PC-3 (cell line): ENCODE results near the gene TIAM1. TPM values are rescaled to one million over a fixed set of nuclear protein-coding genes. Genes with fewer than 3 reads are reported as not detected.

Experiments used
- ATAC-seq: fragments of 200-7000 bp; cut with Tn5 transposase; 2 replicates; pipeline ENCODE4 v1.9.1; 2020; ENCODE audit warnings: mild to moderate bottlenecking, moderate library complexity
- BruUV-seq: library from RNA; stranded (reverse); fragments of 400-500 nt; replicated peaks from 2 replicates; lab custom pipeline; 2021; lab: Mats Ljungman, UMichigan
- CTCF ChIA-PET: fragments of 300-600 bp; sonication (Branson Sonifier 250); formaldehyde crosslinking; loops from one replicate; lab custom pipeline; 2022; ENCODE audit warnings: antibody characterized with exemption; lab: Charles Lee
- POLR2A ChIA-PET: fragments of 300-600 bp; sonication (Branson Sonifier 250); formaldehyde crosslinking; loops from one replicate; lab custom pipeline; 2022; ENCODE audit warnings: antibody characterized with exemption; ENCODE audit not compliant: unreplicated experiment; lab: Charles Lee
- DNase-seq: peaks from one replicate; pipeline ENCODE4 v3.0.0-alpha.2; 2015
- H2AFZ ChIP-seq: fragments of 300-600 bp; sonication (generic); 2 replicates; pipeline ENCODE4 v1.6.0; 2016; ENCODE audit warnings: antibody characterized with exemption, low read length
- H3F3A ChIP-seq: fragments of 300-600 bp; sonication (generic); one replicate; pipeline ENCODE4 v1.6.0; 2017; ENCODE audit warnings: antibody characterized with exemption, low read length, control low read depth, mild to moderate bottlenecking; ENCODE audit not compliant: unreplicated experiment
- H3K27ac ChIP-seq: fragments of 300-600 bp; sonication (generic); 2 replicates; pipeline ENCODE4 v1.5.1; 2016; ENCODE audit warnings: mild to moderate bottlenecking, low read length
- H3K27me3 ChIP-seq: fragments of 300-600 bp; sonication (generic); 2 replicates; pipeline ENCODE4 v1.6.1; 2016; ENCODE audit warnings: low read length, mixed read lengths
- H3K36me3 ChIP-seq: fragments of 300-600 bp; sonication (generic); 2 replicates; pipeline ENCODE4 v1.6.1; 2016; ENCODE audit warnings: low read depth, mixed run types, low read length, mixed read lengths
- H3K4me1 ChIP-seq: fragments of 300-600 bp; sonication (generic); 2 replicates; pipeline ENCODE4 v1.5.1; 2016; ENCODE audit warnings: low read length; ENCODE audit not compliant: insufficient read depth
- H3K4me2 ChIP-seq: fragments of 300-600 bp; sonication (generic); 2 replicates; pipeline ENCODE4 v1.6.0; 2016; ENCODE audit warnings: low read length
- H3K4me3 ChIP-seq: fragments of 300-600 bp; sonication (generic); 2 replicates; pipeline ENCODE4 v1.5.1; 2016; ENCODE audit warnings: mild to moderate bottlenecking, low read length, mixed read lengths
- H3K79me2 ChIP-seq: fragments of 300-600 bp; sonication (generic); 2 replicates; pipeline ENCODE4 v1.6.1; 2017; ENCODE audit warnings: low read length, mixed read lengths
- H3K9ac ChIP-seq: fragments of 300-600 bp; sonication (generic); 2 replicates; pipeline ENCODE4 v1.6.0; 2016; ENCODE audit warnings: mild to moderate bottlenecking, low read length
- H3K9me2 ChIP-seq: fragments of 300-600 bp; sonication (generic); replicated peaks from 2 replicates; pipeline ENCODE4 v1.6.1; 2016; ENCODE audit warnings: mixed run types, low read length, mixed read lengths
- H3K9me3 ChIP-seq: fragments of 300-600 bp; sonication (generic); 2 replicates; pipeline ENCODE4 v1.6.1; 2016; ENCODE audit warnings: low read length, mixed read lengths
- H4K20me1 ChIP-seq: fragments of 300-600 bp; sonication (generic); 2 replicates; pipeline ENCODE4 v1.6.1; 2016; ENCODE audit warnings: low read length, mixed read lengths
- EZH2 ChIP-seq: fragments of 300-600 bp; sonication (generic); IDR thresholded peaks from one replicate; pipeline ENCODE4 v1.6.1; 2017; ENCODE audit warnings: antibody characterized with exemption, mild to moderate bottlenecking, low read length; ENCODE audit not compliant: unreplicated experiment
- EZH2phosphoT487 ChIP-seq: fragments of 300-600 bp; sonication (generic); IDR thresholded peaks from 2 replicates; pipeline ENCODE4 v1.6.1; 2018; ENCODE audit warnings: mild to moderate bottlenecking, antibody characterized with exemption, low read length, borderline replicate concordance
- intact Hi-C: fragments of 100-400 bp; cut with micrococcal nuclease; formaldehyde crosslinking; loops from 2 replicates; pipeline ENCODE4 v1.9.0; 2023
- total RNA-seq: library from RNA; depleted of rRNA; stranded (reverse); fragments of >200 nt; gene quantifications from 2 replicates; pipeline ENCODE4 v1.2.3, GENCODE V29; 2014
- TF ChIP-seq, protein P1 (sequence below): fragments of 300-600 bp; sonication (generic); conservative IDR thresholded peaks from 2 replicates; pipeline ENCODE4 v1.5.1; 2017; ENCODE audit warnings: antibody characterized with exemption, low read depth, mild to moderate bottlenecking, low read length

Gene TIAM1
- total RNA-seq, 1 experiment from 2014 or later = 19.1 TPM

DNA sequence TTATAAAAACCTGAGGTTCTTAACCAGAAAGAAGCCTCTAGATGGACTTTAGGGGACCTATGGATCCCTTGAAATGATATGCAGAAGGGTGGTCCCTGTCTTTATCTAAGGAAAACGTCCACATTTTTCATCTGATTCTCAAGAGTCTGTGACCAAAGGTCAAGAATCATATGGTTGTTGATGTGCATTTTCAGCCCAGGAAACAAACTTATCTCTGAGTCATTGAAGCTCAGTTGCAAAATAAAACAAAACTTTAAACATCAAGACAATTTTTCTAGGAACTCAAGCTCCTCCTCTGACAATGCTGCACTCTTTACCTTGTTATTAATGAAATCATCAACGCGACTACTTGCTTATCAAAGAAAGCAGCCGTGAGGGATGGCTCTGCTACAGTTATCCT lies 83.3 kb downstream of the TIAM1 start:
- Histone ChIP-seq H3K9me2 (no peaks in the 10 kb centered on the region), H3K4me3 (no peak overlapping the region), H3K27ac (no peak overlapping the region), H3K79me2 (no peaks in the 10 kb centered on the region), H3K4me1 (no peaks in the 10 kb centered on the region; the same call in none of the 2 replicates), H3F3A (no peaks in the 10 kb centered on the region), H3K36me3 (no peaks in the 10 kb centered on the region), H3K9me3 (no peaks in the 10 kb centered on the region), H2AFZ (no peak overlapping the region), H3K9ac (no peak overlapping the region), H3K27me3 (no peaks in the 10 kb centered on the region), H3K4me2 (no peak overlapping the region), H4K20me1 (no peaks in the 10 kb centered on the region)
- no peak for ATAC-seq
- no peak for DNase-seq
- POLR2A ChIA-PET = interaction anchor here (0.6 kb wide), 1 partner anchor 24 kb away, joined by 3 read pairs; no protein-coding TSS in a partner anchor
- intact Hi-C loops = no loop called here
- CTCF ChIA-PET = interaction anchor here (0.7 kb wide), 1 partner anchor 40 kb away, joined by 3 read pairs; no protein-coding TSS in a partner anchor
- no TSS peak for BruUV-seq
- TF ChIP-seq EZH2 = no peak
- TF ChIP-seq EZH2phosphoT487 = no peak
- TF ChIP-seq, protein P1, sequence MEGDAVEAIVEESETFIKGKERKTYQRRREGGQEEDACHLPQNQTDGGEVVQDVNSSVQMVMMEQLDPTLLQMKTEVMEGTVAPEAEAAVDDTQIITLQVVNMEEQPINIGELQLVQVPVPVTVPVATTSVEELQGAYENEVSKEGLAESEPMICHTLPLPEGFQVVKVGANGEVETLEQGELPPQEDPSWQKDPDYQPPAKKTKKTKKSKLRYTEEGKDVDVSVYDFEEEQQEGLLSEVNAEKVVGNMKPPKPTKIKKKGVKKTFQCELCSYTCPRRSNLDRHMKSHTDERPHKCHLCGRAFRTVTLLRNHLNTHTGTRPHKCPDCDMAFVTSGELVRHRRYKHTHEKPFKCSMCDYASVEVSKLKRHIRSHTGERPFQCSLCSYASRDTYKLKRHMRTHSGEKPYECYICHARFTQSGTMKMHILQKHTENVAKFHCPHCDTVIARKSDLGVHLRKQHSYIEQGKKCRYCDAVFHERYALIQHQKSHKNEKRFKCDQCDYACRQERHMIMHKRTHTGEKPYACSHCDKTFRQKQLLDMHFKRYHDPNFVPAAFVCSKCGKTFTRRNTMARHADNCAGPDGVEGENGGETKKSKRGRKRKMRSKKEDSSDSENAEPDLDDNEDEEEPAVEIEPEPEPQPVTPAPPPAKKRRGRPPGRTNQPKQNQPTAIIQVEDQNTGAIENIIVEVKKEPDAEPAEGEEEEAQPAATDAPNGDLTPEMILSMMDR = no peak

DNA sequence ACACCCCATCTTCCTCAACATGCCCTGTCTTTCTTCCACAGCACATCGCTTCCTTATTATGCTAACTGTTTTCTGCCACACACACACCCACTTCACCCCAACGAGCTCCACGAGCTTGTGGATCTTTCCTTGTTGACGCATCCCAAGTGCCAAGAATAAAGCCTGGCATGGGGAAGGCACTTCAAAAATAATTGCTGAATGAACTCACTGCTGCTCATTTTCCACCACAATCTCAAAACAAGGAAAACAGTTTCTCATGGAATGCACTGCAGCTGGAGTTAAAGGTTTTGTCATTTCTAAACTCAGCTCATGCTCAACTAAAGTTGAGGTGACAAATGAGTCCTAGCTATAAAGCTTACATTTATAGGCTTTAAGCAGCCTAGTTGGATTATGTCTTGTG lies 86.0 kb downstream of the TIAM1 start:
- no TSS peak for BruUV-seq
- CTCF ChIA-PET = no interaction called here
- POLR2A ChIA-PET = interaction anchor here (0.5 kb wide), 1 partner anchor 1828 kb away, joined by 4 read pairs; no protein-coding TSS in a partner anchor
- Histone ChIP-seq H3K4me3 (no peak overlapping the region), H3K4me2 (no peak overlapping the region), H3K4me1 (no peaks in the 10 kb centered on the region; the same call in none of the 2 replicates), H3K27me3 (no peaks in the 10 kb centered on the region), H3K79me2 (no peaks in the 10 kb centered on the region), H3K27ac (no peak overlapping the region), H3K9me2 (no peaks in the 10 kb centered on the region), H4K20me1 (no peaks in the 10 kb centered on the region), H2AFZ (no peak overlapping the region), H3K9me3 (no peaks in the 10 kb centered on the region), H3F3A (no peaks in the 10 kb centered on the region), H3K9ac (no peak overlapping the region), H3K36me3 (no peaks in the 10 kb centered on the region)
- intact Hi-C loops = no loop called here
- ATAC-seq (no peak), DNase-seq (no peak)
- TF ChIP-seq, protein P1 = no peak
- TF ChIP-seq EZH2phosphoT487 (no peak), EZH2 (no peak)

DNA sequence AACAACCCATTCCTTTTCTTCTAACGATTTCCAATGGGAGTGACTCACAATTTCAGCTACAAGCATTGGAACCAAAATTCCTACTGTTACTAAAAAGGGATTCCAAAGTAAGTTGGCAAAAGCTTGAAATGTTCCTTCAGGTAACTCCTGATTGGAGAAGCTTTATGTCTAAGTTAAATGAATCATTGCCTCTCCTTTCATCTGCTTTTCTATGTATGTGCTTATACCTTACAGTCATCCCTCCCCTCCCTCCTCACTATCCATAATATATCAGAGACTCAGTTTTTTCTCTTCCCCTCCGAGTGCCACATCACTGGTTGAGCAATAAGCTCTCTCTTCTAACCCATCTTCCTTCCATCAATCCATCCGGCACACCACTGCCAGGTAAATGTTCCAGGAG lies 86.8 kb downstream of the TIAM1 start:
- Histone ChIP-seq H3K4me1 (no peaks in the 10 kb centered on the region; the same call in none of the 2 replicates), H3K4me2 (no peak overlapping the region), H3K27ac (no peak overlapping the region), H3K9me3 (no peaks in the 10 kb centered on the region), H3K9ac (no peak overlapping the region), H3K27me3 (no peaks in the 10 kb centered on the region), H4K20me1 (no peaks in the 10 kb centered on the region), H3K36me3 (no peaks in the 10 kb centered on the region), H3F3A (no peaks in the 10 kb centered on the region), H3K4me3 (no peak overlapping the region), H3K79me2 (no peaks in the 10 kb centered on the region), H3K9me2 (no peaks in the 10 kb centered on the region), H2AFZ (no peak overlapping the region)
- CTCF ChIA-PET = no interaction called here
- no peak for ATAC-seq
- TF ChIP-seq EZH2phosphoT487 (no peak), EZH2 (no peak)
- TF ChIP-seq, protein P1 = no peak
- no TSS peak for BruUV-seq
- POLR2A ChIA-PET = no interaction called here
- DNase-seq = no peak
- intact Hi-C loops = no loop called here
